GM18867 (cell line): Measurements from ENCODE around the gene RAD9A.
A peak's percentile ranks its signal among the peaks of the same experiment; 100 is the strongest.

Experiments used
- ATAC-seq: cut with Tn5 transposase; IDR thresholded peaks from one replicate; pipeline ENCODE4 v1.9.1; 2021; ENCODE audit warnings: mild to moderate bottlenecking, moderate library complexity; ENCODE audit not compliant: unreplicated experiment

The RAD9A gene

DNA sequence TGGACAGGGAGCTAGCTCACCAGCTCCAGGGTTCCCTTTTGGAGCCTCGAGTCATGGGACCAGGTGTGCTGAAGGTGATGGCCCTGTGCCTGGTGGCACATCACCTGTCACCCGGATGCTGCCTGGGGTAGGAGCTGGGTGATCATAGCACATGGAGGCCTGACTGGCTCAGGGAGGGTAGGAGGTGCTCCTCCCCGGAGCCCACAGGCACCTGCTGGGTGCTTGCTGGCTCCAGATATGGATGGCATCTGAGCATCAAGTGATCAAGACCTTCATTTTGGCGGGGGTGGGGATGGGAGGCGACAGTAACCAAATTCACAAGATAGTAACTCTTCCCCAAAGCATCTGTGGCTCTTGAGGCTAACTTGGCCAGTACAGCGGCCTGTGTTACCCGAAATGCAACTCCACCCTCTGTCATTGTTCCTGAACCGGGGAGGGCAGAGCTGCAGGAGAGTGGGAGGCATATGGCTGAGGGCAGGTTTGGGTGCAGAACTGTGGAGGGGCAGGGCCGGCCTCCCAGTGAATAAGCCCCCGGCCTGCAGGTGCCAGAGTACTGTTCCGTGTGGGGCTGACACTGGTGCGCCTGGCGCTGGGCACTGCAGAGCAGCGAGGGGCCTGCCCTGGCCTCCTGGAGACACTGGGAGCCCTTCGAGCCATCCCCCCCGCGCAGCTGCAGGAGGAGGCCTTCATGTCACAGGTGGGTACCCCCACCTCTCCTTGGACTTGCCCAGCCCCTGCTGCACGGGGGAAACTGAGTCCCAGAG lies 16.8 kb downstream of the RAD9A start:
- no peak for ATAC-seq

DNA sequence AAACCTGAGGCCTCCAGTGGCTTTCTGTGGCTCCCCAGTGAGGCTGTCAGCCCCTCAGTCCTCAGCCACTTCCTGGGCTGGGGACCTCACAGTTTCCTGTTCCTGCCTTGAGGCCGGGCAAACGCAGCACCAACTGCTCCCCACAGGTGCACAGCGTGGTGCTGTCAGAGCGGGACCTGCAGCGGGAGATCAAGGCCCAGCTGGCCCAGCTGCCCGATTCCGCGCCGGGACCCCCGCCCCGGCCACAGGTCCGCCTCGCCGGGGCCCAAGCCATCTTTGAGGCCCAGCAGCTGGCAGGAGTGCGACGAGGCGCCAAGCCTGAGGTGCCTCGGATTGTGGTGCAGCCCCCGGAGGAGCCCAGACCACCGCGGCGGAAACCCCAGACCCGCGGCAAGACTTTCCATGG lies 17.5 kb downstream of the RAD9A start:
- ATAC-seq = peak; percentile 55

DNA sequence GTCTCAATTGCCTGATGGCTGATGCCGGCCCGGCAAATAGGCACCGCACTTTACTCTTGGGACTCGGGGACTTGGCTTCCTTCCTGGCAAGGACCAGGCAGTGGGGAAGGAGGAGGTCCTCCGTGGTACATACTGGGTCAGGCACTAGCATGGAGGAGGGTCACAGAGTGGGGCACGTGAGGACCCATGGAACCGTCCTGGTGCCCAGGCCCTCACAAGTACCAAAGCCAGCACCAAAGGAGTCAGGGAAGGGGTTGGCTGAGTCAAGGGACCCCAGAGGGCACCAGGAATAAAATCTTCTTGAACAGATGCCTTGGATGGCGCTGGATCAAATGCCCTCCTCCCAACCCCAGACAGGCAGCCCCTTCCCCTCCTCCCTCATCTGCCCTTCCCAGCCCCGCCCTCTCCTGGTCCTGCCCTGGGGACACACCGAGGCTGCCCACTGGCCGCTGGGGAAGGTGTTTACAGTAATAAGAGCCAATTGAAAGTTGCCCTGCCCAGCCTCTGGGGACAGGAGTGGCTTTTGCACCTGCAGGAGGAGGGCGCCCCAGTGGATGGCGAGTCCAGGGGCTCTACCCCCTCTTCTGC lies 18.1 kb downstream of the RAD9A start:
- ATAC-seq = no peak

DNA sequence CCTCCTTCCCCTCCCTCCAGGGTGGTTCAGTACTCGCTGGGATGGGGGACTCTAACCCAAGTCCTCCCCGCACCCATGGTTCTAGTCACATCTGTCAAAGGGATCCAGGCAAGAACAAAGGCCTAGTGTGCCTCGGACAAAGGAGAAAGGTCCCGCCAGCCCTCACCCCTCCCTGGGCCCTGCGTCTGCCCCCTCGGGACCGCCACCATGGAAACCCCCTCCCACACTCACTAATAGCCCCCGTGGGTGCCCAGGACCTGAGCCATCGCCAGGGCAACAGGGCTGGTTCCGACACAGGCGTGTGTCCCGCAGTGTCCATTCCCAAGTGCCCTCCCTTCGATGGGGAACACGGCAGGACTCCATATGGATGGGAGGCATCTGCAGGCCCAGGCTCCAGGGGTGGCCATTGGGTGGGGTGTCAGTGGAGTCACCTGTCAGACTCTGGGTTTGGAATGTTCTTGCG lies 18.6 kb downstream of the RAD9A start:
- no peak for ATAC-seq

DNA sequence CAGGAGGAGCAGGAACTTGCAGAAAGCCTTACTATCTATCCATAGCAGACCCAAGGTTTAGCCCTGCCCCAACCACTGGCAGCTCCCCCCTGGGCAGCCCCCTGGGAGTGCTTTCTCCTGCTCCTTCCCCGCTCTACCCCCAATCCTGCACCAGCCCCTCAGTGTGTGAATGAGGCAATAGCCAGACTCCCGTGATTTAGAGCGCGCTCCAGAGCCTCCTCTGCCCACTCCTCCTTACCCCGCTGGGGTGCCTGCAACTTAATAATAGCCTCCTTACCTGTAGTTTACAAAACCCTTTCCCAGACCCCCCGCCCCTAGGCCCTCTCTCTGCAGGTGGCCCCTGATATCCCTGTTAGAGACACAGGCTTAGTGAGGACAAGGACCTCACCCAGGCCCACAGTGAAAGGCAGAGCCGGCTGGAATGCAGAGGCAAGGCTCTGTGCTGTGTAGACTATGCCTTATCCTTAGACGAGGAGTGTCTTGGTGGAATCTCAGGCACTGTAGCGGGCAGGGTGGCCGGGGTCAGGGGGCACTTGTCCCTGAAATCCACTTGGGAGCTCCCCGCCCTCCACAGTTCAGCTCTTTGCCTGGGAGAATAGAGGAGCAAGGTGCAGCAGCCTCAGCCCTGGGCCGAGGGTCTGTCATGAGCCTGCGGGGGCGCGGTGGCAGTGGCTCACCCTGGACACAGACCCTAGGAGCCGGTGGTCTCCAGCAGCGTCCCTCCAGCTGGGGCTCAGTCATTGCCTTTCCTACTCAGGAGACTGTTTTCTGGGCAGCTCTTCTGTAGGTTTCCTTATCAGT lies 19.4 kb downstream of the RAD9A start:
- no peak for ATAC-seq

DNA sequence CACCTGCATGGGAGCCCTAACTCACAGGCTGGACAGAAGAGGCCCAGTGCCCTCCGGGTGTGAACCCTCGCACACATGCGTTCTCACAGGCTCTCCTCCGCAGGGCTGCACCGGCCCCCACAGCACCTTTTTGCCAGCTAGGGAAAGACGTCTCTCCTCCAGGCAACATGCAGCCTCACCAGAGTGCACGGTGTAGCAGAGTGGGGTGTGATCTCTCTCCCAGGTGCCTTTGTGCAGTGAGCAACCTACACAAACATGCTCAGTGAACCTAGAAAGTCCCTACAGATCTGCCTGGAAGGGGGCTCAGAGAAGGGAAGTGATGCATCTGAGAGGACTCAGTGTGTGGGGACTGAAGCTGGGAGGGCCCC lies 20.0 kb downstream of the RAD9A start:
- ATAC-seq = no peak

DNA sequence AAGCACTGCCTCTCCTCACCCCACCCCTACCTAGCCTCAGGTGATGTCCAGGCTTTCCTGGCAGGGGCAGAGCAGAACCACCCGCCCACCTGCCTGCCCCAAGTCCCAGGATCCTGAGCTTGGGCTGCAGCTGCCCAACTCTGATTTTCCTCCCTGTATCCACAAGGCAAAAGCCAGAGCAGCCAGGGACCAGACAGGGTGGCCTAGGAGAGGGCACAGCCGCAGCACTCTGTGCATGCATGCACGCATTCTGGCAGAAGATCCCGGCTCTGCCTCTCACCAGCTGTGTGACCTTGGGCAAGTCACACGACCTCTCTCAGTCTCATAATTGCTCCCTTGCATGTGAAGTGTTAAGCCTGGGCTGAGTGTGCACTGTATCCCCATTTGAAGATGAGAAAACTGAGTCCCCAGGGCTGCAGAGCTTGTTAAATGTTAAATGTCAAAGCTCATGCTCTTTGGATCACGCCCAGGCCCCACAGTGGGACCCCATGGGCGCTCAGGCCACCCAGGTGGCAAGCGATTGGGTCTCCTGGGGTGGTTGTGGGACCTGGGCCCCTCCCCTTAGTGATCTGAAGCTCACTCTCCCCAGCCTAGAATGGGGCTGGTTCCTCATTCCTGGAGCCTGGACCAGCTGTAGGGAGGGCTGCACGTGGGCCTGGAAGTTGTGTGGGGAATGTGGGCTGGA lies 20.9 kb downstream of the RAD9A start:
- no peak for ATAC-seq

DNA sequence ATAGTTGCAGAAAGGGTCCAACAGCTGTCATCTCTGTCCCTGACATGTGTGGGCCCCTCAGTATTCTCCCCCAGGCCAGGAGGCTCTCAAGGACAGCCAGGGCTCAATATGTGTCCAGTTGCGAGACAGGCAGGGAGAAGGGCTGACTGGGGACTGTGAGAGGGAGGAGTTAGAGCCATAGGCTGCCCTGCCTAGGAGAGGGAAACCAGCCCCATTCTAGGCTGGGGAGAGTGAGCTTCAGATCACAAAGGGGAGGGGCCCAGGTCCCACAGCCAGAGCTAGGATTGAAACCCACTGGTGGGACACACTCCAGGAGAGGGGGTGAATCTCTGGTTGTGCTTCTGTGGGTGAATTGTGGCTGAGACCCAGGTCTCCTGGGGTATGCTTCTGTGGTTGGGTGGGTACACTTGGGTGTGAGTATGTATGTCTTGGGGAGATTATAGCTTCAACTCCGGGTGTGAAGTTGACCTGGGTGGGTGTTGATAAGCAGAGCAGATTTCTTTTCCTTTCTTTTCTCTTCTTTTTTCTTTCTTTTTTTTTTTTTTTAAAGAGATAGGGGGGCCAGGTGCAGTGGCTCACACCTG lies 21.6 kb downstream of the RAD9A start:
- ATAC-seq = no peak

DNA sequence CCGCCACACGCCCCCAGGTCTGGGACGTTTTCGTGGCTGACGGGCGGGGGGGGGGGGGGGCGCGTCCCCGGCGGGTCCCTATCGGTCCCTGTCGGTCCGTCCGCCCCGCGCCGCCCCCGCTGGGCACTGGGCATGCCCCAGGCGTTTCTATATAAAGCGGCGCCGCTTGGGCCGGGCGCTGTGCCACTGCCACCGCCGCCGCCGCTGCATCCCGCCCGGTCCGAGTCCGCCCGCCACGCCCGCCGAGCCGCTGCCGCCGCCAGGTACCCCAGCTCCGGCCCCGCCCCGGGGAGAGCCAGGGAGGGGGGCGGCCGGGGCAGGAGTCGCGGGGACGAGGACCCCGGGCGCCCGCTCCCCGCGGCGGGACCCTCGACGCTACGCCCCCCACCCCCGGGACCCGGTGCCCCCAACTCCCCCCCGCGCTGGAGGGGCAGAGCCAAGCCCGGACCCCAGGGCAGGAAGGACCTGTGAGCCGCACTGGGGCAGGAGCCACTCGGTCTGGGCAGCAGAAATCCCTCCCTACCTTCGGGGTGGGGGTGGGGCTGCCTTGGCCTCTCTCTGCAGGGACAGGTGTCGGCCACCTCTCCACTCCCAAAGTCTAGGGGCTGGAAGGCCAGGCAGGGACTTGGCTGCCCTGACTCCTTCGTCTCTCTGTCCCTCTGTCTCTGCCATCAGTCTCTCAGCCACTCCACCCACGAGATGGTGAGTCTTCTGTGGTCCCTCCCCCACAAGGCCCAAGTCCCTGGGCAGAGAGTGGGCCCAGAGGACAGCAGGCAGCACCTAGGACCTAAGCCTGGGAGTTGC lies 23.9 kb downstream of the RAD9A start, which contains the start of gene CARNS1:
Gene CARNS1, plus strand, starts transcription at position 178 of the 804 bp plus-strand sequence. Its CDS starts 522 bp downstream, at position 700.
- no peak for ATAC-seq

DNA sequence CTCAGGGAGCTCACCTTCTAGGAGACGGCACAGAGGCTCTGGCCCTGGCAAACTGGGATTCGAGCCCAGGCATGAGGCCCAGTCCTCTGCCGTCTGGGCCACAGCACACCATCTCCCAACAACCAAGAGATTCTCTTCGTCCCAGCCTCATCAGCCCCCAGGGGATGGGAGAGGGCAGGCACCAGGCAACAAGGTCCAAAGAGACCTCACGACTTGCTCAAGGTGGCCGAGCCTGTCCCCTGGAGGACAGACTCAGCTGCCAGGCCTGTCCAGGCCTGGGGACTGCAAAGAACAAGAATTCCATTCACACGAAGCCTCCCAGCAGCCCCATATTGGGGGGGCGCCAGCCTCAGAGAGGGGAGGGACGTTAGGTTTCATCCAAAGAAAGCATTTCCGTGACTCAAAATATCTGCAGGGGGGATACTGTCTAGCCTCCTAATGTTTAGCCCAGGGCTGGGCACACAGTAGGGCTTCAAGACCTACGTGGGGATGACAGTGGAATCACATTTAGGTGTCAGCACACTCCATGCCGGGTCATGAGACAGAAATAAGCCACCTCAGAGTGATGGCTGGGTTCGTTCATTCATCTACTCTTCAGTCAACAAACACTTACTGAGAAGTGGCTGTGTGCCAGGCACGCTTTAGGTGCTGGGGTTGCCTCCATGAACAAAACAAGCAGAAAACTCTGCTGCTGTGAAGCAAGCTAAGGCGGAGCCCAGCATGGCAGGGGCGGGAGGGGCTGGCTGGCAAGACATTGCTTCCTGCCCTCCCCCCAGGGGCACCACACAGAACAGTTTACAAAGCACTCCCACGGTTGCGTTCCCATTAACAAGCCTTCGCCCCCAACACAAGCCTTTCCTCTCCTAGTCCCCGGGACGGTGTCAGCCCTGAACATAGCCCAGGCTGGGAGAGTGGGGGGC lies 24.9 kb downstream of the RAD9A start:
- no peak for ATAC-seq

DNA sequence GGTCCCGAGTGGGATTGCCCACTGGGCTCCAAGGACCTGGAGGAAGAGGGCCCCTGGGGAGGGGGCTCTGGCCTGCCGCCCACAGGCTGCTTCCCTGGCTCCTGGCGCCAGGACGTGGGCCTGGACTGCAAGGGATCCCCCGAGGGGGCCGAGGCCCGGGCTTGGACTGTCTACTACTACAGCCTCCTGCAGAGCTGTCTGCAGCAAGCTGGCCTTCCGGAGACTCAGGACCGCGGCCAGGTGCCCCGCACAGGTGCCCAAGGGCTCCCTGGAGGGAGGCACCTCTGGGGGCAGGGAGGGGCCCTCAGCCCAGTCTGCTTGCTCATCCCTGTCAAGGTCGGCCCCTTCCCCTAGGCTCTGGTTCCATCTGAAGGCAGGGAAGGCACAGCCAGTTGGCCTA lies 25.6 kb downstream of the RAD9A start:
- no peak for ATAC-seq

DNA sequence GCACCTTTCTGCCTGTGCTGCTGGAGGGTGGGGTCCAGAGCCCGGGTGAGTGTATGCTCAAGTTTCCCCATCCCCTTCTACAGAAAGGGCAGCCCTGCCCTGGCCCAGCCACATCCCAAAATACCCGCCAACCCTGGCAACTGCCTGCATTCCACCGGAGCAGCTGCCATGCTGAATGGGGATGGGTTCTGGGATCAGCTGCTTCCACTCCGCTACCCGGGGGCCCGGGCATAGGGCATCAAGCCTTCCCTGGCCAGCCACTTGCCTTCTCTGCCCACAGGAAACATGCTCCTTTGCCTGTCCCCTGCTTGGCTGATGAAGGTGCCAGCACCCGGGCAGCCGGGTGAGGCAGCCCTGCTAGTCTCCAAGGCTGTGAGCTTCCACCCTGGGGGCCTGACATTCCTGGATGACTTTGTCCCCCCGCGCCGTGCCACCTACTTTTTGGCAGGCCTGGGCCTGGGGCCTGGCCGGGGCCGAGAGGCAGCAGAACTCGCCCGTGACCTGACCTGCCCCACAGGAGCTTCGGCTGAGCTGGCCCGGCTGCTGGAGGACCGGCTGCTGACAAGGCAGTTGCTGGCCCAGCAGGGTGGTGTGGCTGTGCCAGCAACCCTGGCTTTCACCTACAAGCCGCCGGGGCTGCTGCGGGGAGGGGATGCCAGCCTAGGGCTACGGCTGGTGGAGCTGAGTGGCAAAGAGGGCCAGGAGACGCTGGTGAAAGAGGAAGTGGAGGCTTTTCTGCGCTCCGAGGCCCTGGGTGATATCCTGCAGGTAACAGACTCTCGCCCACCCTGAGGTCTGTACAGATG lies 26.9 kb downstream of the RAD9A start:
- no peak for ATAC-seq

DNA sequence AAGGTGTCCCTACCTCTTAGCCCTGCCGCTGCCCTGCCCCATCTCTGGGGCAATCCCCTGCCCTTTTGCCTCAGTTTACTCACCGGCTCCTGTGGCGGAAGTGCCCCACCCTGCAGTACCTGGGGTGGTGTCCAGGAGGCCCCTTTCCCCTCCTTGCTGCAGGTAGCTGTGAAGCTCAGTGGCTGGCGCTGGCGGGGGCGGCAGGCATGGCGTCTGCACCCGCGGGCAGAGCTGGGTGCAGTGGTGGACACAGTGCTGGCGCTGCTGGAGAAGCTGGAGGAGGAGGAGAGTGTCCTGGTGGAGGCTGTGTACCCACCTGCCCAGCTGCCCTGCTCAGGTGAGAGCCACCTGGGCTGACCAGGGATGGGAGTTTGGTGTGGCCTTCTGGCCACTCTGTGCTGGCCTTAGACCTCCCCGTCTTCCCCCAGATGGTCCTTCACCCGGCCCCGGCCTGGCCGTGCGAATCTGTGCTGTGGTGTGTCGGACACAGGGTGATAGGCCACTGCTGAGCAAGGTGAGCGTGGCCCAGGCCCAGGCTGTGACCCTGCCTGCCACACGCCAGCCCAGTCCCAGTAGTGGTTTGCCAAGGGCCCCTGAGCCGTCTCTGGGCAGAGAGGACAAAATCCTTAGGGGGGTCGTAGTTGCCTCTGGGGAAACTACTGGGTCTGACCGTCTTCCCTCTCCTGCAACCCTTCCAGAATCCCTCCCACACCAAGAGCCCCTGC lies 27.7 kb downstream of the RAD9A start:
- ATAC-seq = no peak

DNA sequence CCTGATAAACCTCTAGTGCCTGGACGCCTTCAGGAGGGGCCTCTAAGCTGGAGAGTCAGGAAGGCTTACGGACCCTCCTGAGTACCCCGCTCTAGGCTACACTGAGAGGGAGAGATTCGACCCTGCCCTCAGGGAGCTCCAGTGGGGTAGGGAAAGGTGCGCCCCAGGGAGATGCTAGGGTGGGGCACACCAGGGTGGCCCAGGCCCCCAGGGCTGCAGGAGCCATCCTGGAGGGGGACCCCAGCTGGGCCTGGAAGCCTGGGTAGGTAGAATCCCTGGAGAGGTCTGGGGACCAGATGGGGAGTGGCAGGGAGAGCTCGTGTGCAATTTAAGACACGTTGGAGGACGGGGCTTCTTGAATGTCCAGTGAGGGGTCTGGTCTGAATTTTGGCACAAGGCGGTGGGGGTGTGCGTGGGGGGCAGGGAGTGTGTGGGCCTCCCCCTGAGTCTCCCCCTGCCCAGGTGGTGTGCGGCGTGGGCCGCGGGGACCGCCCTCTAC lies 28.4 kb downstream of the RAD9A start:
- no peak for ATAC-seq

DNA sequence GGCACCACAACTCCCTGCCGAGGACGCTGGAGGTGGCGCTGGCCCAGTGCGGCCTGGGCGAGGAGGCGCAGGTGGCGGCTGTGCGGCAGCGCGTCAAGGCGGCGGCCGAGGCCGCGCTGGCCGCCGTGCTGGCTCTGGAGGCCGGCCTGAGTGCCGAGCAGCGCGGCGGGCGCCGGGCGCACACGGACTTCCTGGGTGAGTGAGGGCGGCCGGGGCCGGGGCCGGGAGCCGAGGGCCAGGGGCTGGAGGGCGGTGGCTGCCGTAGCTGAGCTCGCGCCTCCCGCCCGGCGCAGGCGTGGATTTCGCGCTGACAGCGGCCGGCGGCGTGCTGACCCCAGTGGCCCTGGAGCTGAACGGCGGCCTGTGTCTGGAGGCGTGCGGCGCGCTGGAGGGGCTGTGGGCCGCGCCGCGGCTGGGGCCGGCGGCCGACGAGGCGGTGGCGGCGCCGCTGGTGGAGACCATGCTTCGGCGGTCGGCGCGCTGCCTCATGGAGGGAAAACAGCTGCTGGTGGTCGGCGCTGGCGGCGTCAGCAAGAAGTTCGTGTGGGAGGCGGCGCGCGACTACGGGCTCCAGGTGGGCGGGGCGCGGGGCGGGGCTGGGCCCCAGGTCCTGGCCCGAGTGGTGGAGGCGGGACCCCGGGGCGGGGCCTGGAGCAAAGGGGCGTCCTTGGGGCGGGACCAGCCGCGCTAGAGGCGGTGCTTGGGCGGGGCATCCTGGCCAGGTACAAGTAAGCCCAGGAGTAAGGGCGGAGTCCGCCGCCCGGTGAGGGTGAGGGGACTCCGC lies 29.1 kb downstream of the RAD9A start:
- ATAC-seq = peak; percentile 83

DNA sequence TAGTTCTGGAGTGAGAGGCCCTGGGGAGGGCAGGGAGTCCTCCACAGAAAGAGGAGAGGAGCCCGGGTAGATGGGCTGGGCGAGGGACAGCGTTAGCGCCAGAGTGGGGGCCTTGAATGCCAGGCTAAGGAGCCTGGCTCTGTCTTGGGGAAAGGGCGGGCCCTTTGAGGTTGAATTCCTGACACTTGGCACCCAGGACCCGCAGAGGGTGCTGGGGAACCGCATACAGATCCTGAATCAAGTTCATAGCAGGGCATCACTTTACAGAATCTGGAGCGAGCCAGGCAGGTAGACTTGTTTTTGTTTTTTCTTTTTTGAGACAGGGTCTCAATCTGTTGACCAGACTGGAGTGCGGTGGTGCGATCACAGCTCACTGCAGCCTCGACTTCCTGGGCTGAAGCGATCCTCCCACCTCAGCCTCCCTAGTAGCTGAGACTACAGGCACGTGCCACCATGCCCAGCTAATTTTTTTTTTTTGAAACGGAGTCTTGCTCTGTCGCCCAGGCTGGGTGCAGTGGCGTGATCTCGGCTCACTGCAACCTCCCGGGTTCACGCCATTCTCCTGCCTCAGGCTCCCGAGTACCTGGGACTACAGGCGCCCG lies 29.7 kb downstream of the RAD9A start:
- no peak for ATAC-seq
